HepG2 (cell line): ENCODE results near the gene SKIDA1. TPM values are rescaled to one million over a fixed set of nuclear protein-coding genes. Genes with fewer than 3 reads are reported as not detected.

ENCODE experiments used
- ATAC-seq: fragments of 200-7000 bp; cut with Tn5 transposase; 3 replicates; pipeline ENCODE4 v1.9.1; 2020; ENCODE audit warnings: mild to moderate bottlenecking, moderate library complexity
- BruUV-seq: library from RNA; stranded (reverse); fragments of 400-500 nt; replicated peaks from 2 replicates; lab custom pipeline; 2021; lab: Mats Ljungman, UMichigan
- CTCF ChIA-PET: fragments of 300-600 bp; formaldehyde crosslinking; extraction: SDS; loops from one replicate; lab custom pipeline; 2021; ENCODE audit warnings: low total read pairs, inconsistent platforms, low intra/inter-chr PET ratio; lab: Yijun Ruan, JAX
- POLR2A ChIA-PET: fragments of 350-600 bp; sonication (Branson Sonifier 250); formaldehyde crosslinking; loops from one replicate; lab custom pipeline; 2020; ENCODE audit warnings: antibody characterized with exemption, inconsistent platforms; lab: Yijun Ruan, JAX
- DNase-seq: peaks from one replicate; pipeline ENCODE4 v3.0.0-alpha.2; 2015; ENCODE audit warnings: low spot score
- FAIRE-seq: peaks from 3 replicates; lab custom pipeline; 2011; peaks lifted over from hg19 to GRCh38; lab: Jason Lieb, UNC
- H2AFZ ChIP-seq: one replicate; pipeline ENCODE4 v1.6.1; 2011; ENCODE audit warnings: low read length, inconsistent platforms
- H3K27ac ChIP-seq: fragments of 300-600 bp; 3 replicates; pipeline ENCODE4 v1.8.0; 2011; ENCODE audit warnings: mixed run types, mild to moderate bottlenecking, mixed read lengths, low read length, inconsistent platforms; ENCODE audit not compliant: insufficient read depth; ENCODE audit errors: extremely low read length
- H3K27me3 ChIP-seq, 2 experiments: fragments of 200-600 bp in 1 of 2; 2 replicates in 1 of 2; 3 replicates in 1 of 2; pipeline versions ENCODE4 v1.6.0 to v1.8.0; 2011; ENCODE audit warnings: low read length in 2 of 2, mild to moderate bottlenecking in 2 of 2, moderate library complexity in 2 of 2, inconsistent platforms in 1 of 2; ENCODE audit not compliant: insufficient read depth in 2 of 2, control insufficient read depth in 1 of 2
- H3K36me3 ChIP-seq, 2 experiments: fragments of 200-600 bp in 1 of 2; replicated peaks in 1 of 2; 2 replicates in 1 of 2; 3 replicates in 1 of 2; pipeline versions ENCODE4 v1.5.1 to v1.8.0; 2011; ENCODE audit warnings: low read length in 2 of 2, inconsistent platforms in 1 of 2; ENCODE audit not compliant: insufficient read depth in 2 of 2, control insufficient read depth in 1 of 2
- H3K4me1 ChIP-seq: 2 replicates; pipeline ENCODE4 v1.5.1; 2012; ENCODE audit warnings: low read length, inconsistent platforms; ENCODE audit not compliant: insufficient read depth
- H3K4me2 ChIP-seq: 2 replicates; pipeline ENCODE4 v1.6.0; 2011; ENCODE audit warnings: low read depth, low read length, inconsistent platforms
- H3K4me3 ChIP-seq, 3 experiments: fragments of 200-600 bp in 1 of 3; sonication (generic), shearing (Covaris generic) in 1 of 3; replicated peaks in 1 of 3; 2 replicates each; pipeline ENCODE4 v1.5.1; 2011 to 2016; ENCODE audit warnings: low read length in 3 of 3, inconsistent platforms in 2 of 3, low read depth in 2 of 3, mild to moderate bottlenecking in 2 of 3, control low read depth in 1 of 3, mixed read lengths in 1 of 3; ENCODE audit not compliant: insufficient read depth in 1 of 3
- H3K79me2 ChIP-seq: one replicate; pipeline ENCODE4 v1.6.1; 2011; ENCODE audit warnings: low read length, inconsistent platforms; ENCODE audit not compliant: insufficient read depth
- H3K9ac ChIP-seq: 2 replicates; pipeline ENCODE4 v1.6.0; 2011; ENCODE audit warnings: mild to moderate bottlenecking, low read depth, low read length, inconsistent platforms; ENCODE audit not compliant: insufficient read depth
- H3K9me3 ChIP-seq: 2 replicates; pipeline ENCODE4 v1.5.1; 2012; ENCODE audit warnings: mild to moderate bottlenecking, low read length
- H4K20me1 ChIP-seq: 2 replicates; pipeline ENCODE4 v1.6.0; 2011; ENCODE audit warnings: inconsistent platforms, mild to moderate bottlenecking, low read length, moderate library complexity; ENCODE audit not compliant: insufficient read depth
- JUNB ChIP-seq: sonication (generic); formaldehyde crosslinking; IDR thresholded peaks from 2 replicates; pipeline ENCODE4 v1.8.0; 2022; ENCODE audit warnings: missing genetic modification reagents, mild to moderate bottlenecking, borderline replicate concordance
- KLF16 ChIP-seq, 2 experiments: sonication (generic) in 1 of 2; formaldehyde crosslinking in 1 of 2; IDR thresholded peaks; 2 replicates each; pipeline versions ENCODE4 v1.6.1 to v1.8.0; 2016 to 2023; ENCODE audit warnings: missing genetic modification reagents in 2 of 2, missing compliant biosample characterization in 1 of 2
- KLF6 ChIP-seq: IDR thresholded peaks from 2 replicates; pipeline ENCODE4 v1.8.0; 2016; ENCODE audit warnings: missing biosample characterization, missing genetic modification reagents
- NCOA1 ChIP-seq: sonication (generic); formaldehyde crosslinking; IDR thresholded peaks from 2 replicates; pipeline ENCODE4 v1.9.0; 2021; ENCODE audit warnings: missing genetic modification reagents
- NFRKB ChIP-seq: fragments of 450-650 bp; IDR thresholded peaks from 2 replicates; pipeline ENCODE4 v1.6.1; 2017
- NR2F6 ChIP-seq, 2 experiments: IDR thresholded peaks; 2 replicates each; pipeline ENCODE4 v1.6.1; 2016; ENCODE audit warnings: antibody characterized with exemption in 1 of 2, mild to moderate bottlenecking in 1 of 2
- PHF8 ChIP-seq: sonication (generic); formaldehyde crosslinking; IDR thresholded peaks from 2 replicates; pipeline ENCODE4 v1.5.0; 2020; ENCODE audit warnings: missing genetic modification reagents
- REPIN1 ChIP-seq: sonication (generic); formaldehyde crosslinking; IDR thresholded peaks from 2 replicates; pipeline ENCODE4 v1.8.0; 2022; ENCODE audit warnings: missing genetic modification reagents, low read depth, mild to moderate bottlenecking, borderline replicate concordance
- TMF1 ChIP-seq: sonication (generic); formaldehyde crosslinking; IDR thresholded peaks from 2 replicates; pipeline ENCODE4 v1.8.1; 2022; ENCODE audit warnings: low read depth, missing genetic modification reagents
- ZC3H4 ChIP-seq: sonication (generic); formaldehyde crosslinking; IDR thresholded peaks from 2 replicates; pipeline ENCODE4 v1.4.0; 2020; ENCODE audit warnings: missing genetic modification reagents, borderline replicate concordance
- ZNF3 ChIP-seq: IDR thresholded peaks from 2 replicates; pipeline ENCODE4 v1.7.0; 2017; ENCODE audit warnings: inconsistent platforms
- ZNF841 ChIP-seq: sonication (generic); formaldehyde crosslinking; IDR thresholded peaks from 2 replicates; pipeline ENCODE4 v1.8.1; 2023; ENCODE audit warnings: missing genetic modification reagents, borderline replicate concordance
- WGBS: methylation state at CpG from one replicate; pipeline ENCODE4 v1.1.6; 2017; ENCODE audit warnings: low lambda C conversion rate; 5-methylcytosine and 5-hydroxymethylcytosine counted together
- in situ Hi-C: cut with HindIII; loops from 2 replicates; pipeline ENCODE4 v1.10.0; 2017; ENCODE audit warnings: low pct_unique_long_range_greater_than_20kb; ENCODE audit not compliant: extremely low pct_ligation_motif_present
- intact Hi-C: fragments of 100-400 bp; cut with micrococcal nuclease; formaldehyde crosslinking; loops from one replicate; pipeline ENCODE4 v1.10.0; 2022; ENCODE audit not compliant: unreplicated experiment
- polyA plus RNA-seq, 8 experiments: library from polyadenylated mRNA; depleted of rRNA in 3 of 8; stranded (reverse) in 7 of 8; unstranded in 1 of 8; fragments of >200 nt; fragmentation: Illumina TruSeq in 4 of 8; extraction: Trizol in 4 of 8; gene quantifications; 2 replicates each; pipeline versions ENCODE4 v1.2.1 to v1.2.3, GENCODE V29; 2011 to 2016; ENCODE audit warnings: low read depth in 4 of 8, missing spikeins in 1 of 8, mixed read lengths in 1 of 8; ENCODE audit not compliant: insufficient read depth in 1 of 8
- total RNA-seq, 5 experiments: library from RNA; depleted of rRNA; stranded (reverse); fragments of >200 nt; fragmentation: Illumina TruSeq; extraction: Trizol; gene quantifications; 2 replicates each; pipeline ENCODE4 v1.2.3, GENCODE V29; 2016; ENCODE audit warnings: low read depth in 1 of 5
- TF ChIP-seq, protein P1 (sequence below): sonication (generic); formaldehyde crosslinking; IDR thresholded peaks from 2 replicates; pipeline ENCODE4 v1.5.0; 2020; ENCODE audit warnings: mild to moderate bottlenecking, missing genetic modification reagents
- TF ChIP-seq, protein P2 (sequence below): sonication (generic); formaldehyde crosslinking; IDR thresholded peaks from 2 replicates; pipeline ENCODE4 v1.5.0; 2020; ENCODE audit warnings: mild to moderate bottlenecking, missing genetic modification reagents
- TF ChIP-seq, protein P3 (sequence below): sonication (generic); formaldehyde crosslinking; IDR thresholded peaks from 2 replicates; pipeline ENCODE4 v1.4.0; 2020; ENCODE audit warnings: mild to moderate bottlenecking, missing genetic modification reagents

SKIDA1 gene
- total and polyA plus RNA-seq, 2 of the 13 experiments (the other 11 are each of a cell fraction or from before 2014, with no cell fraction given), result 0.73 to 1.5 TPM

DNA sequence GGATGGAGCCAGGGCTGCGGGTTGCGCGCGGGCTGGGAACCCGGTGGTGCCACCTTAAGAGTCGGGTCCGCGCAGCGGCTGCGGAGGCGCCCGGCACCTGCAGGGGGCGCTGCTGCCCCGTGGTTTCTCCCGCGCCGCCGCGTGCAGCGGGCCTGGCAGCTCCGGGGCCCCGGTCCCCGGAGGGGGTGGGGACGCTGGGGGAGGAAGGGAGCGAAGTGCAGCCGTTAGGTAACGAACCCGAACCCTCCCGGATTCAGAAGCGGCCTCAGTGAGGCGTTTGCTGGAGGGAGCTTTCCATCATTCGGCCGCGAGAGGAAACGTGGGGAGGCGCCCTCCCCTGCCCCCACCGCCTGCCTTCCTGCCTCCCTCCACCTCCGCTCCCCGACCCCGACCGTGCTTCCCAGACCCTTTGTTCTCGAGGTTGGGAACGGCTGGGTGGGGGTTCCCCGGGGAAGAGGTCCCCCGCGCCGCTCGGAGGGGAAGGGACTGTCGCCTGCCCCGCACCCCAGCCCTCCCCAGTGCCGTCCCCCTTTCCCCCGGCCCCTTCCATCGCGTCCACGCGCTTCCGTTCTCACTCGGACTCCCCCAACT lies 29.6 kb downstream of the SKIDA1 start (continued):
- TF ChIP-seq JUNB (no peak), ZNF3 (CRISPR knock-in tag) (no peak), TMF1 (CRISPR knock-in tag) (no peak; the same call in none of the 2 replicates), KLF6 (CRISPR knock-in tag) (peak; percentile 97; the same call in 1 of the 2 replicates), NFRKB (no peak), PHF8 (CRISPR knock-in tag) (peak; percentile 68), KLF16 (CRISPR knock-in tag; IDR thresholded peaks at IDR 0.05) (peak; percentile 56 to 99; a peak in 3 of 4 replicates)

DNA sequence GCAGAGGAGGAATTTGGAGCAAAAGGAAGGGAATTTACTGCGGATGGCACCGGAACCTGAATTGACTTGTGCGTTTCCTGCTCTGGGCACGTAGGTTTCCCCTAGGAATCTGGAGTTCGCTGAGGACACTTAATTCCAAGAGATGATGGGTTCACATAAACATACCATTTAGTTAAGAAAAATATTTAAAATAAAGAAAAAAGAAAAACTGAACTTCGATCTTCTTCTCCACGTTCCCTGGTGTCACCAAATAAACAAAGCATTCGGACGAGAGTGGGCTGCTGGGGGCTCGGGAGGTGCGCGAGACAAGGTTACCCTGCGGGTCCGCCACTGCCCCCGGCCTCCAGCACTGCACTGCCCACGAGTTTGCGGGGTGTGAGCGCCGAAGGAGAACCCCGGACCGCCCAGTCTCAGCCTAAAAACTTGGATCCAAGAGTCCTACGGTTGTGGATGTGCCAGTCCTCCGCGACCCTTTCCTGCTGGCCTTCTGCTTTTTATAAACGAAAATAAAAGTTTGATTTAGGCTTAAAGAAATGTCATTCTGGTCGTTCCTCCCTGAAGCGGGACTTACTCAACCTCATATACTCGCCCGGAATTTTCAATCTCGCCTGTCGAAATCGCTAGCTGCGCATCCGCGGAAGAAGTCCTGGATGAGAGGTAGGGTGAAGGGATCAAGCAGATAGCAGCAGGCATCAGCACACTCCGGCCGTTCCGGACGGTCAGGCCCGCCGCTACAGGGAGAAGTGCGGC lies 30.3 kb downstream of the SKIDA1 start:
- ChIA-PET CTCF (interaction anchor here (0.8 to 2.9 kb wide), 8 partner anchors 11 to 316 kb away, joined by 3 to 13 read pairs (median 6); partner anchors contain the start of genes MLLT10 and SKIDA1), POLR2A (interaction anchor here (0.6 to 5.1 kb wide), 27 partner anchors 7 to 1712 kb away, joined by 3 to 294 read pairs (median 7); partner anchors contain the start of genes MLLT10 and SKIDA1)
- WGBS, result 1% methylated on average over 35 of the region's 42 CpGs
- H3K9me3 ChIP-seq, result no peaks in the 10 kb centered on the region
- peak overlapping the region; percentile 20 for H2AFZ ChIP-seq
- in situ Hi-C loops (loop anchor here (10.0 to 25.0 kb wide), 2 partner anchors 208 to 460 kb away; no protein-coding TSS in a partner anchor), intact Hi-C loops (loop anchor here (1.0 to 10.0 kb wide), 6 partner anchors 128 to 457 kb away; no protein-coding TSS in a partner anchor)
- peak overlapping the region; percentile 97 for H3K4me2 ChIP-seq
- no peaks in the 10 kb centered on the region for H3K36me3 ChIP-seq
- H3K9ac ChIP-seq, result peak overlapping the region; percentile 73
- BruUV-seq, result TSS peak; percentile 52
- no peak for FAIRE-seq
- no peaks in the 10 kb centered on the region; a peak in 1 of 5 replicates for H3K27me3 ChIP-seq
- H3K4me1 ChIP-seq, result peaks cover 33% of the 10 kb centered on the region
- H4K20me1 ChIP-seq, result no peaks in the 10 kb centered on the region
- ATAC-seq, result peak; percentile 4
- peak overlapping the region; percentile 82 to 95 (median 83) for H3K4me3 ChIP-seq
- peak; percentile 34 for DNase-seq
- peaks cover 5% of the 10 kb centered on the region for H3K79me2 ChIP-seq
- peak overlapping the region; percentile 50 for H3K27ac ChIP-seq
- TF ChIP-seq REPIN1 (CRISPR knock-in tag), result peak; percentile 5; the same call in 1 of the 2 replicates
- TF ChIP-seq NCOA1 (CRISPR knock-in tag), result peak; percentile 45; the same call in 1 of the 2 replicates
- no peak for TF ChIP-seq ZC3H4 (CRISPR knock-in tag)
- peak; percentile 31; the same call in 1 of the 2 replicates for TF ChIP-seq ZNF841
- TF ChIP-seq, protein P1, sequence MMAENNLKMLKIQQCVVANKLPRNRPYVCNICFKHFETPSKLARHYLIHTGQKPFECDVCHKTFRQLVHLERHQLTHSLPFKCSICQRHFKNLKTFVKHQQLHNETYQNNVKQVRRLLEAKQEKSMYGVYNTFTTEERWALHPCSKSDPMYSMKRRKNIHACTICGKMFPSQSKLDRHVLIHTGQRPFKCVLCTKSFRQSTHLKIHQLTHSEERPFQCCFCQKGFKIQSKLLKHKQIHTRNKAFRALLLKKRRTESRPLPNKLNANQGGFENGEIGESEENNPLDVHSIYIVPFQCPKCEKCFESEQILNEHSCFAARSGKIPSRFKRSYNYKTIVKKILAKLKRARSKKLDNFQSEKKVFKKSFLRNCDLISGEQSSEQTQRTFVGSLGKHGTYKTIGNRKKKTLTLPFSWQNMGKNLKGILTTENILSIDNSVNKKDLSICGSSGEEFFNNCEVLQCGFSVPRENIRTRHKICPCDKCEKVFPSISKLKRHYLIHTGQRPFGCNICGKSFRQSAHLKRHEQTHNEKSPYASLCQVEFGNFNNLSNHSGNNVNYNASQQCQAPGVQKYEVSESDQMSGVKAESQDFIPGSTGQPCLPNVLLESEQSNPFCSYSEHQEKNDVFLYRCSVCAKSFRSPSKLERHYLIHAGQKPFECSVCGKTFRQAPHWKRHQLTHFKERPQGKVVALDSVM, result 0 out of 2 replicates have a peak, but pooled peaks have one; percentile 14
- TF ChIP-seq, protein P2, sequence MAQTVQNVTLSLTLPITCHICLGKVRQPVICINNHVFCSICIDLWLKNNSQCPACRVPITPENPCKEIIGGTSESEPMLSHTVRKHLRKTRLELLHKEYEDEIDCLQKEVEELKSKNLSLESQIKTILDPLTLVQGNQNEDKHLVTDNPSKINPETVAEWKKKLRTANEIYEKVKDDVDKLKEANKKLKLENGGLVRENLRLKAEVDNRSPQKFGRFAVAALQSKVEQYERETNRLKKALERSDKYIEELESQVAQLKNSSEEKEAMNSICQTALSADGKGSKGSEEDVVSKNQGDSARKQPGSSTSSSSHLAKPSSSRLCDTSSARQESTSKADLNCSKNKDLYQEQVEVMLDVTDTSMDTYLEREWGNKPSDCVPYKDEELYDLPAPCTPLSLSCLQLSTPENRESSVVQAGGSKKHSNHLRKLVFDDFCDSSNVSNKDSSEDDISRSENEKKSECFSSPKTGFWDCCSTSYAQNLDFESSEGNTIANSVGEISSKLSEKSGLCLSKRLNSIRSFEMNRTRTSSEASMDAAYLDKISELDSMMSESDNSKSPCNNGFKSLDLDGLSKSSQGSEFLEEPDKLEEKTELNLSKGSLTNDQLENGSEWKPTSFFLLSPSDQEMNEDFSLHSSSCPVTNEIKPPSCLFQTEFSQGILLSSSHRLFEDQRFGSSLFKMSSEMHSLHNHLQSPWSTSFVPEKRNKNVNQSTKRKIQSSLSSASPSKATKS, result no peak
- no peak for TF ChIP-seq NR2F6 (IDR thresholded peaks at IDR 0.05)
- TF ChIP-seq NR2F6 (CRISPR knock-in tag; IDR thresholded peaks at IDR 0.05), result no peak
- TF ChIP-seq, protein P3, sequence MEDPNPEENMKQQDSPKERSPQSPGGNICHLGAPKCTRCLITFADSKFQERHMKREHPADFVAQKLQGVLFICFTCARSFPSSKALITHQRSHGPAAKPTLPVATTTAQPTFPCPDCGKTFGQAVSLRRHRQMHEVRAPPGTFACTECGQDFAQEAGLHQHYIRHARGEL, result 0 out of 2 replicates have a peak, but pooled peaks have one; percentile 37
